Measurements from ENCODE around the gene LDB2.

GRCh38 chr4:16582036-16582435 lies 316.4 kb downstream of the LDB2 start:
- TF ChIP-seq POLR2A (IDR thresholded peaks at IDR 0.05; ENCODE audit: low read depth, low read length), result no peak
- TF ChIP-seq TAF1 (IDR thresholded peaks at IDR 0.05; ENCODE audit: borderline replicate concordance, low read depth, low read length), result no peak
